ENCODE data around the gene SIAH1.

DNA sequence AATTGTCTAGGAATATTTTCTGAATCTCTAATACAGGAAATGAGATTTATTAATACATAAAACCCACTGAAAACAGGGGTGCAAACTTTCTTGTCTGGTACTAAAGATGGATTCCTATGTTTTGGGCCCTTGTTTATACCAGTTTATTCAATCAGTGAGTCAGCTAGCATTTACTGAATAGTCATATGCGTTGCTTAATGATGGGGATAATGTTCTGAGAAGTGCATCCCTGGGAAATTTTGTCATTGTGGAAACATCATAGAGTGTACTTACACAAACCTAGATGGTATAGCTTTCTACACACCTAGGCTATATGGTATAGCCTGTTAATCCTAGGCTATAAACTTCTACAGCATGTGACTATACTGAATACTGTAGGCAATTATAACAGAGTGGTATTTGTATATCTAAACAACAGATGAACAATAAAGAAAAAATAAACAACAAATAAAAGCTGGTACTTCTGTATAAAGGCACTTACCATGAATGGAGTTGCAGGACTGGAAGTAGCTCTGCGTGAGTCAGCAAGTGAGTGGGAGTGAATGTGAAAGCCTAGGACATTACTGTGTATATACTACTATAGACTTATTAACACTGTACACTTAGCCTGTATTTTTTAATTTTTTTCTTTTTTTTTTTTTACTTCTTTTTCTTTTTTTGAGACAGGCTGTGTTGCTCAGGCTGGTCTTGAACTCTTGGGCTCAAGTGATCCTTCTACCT is 63.7 kb downstream of the SIAH1 start:
- no peak for TF ChIP-seq CTCF (IDR thresholded peaks at IDR 0.05)
- no peak for TF ChIP-seq POLR2A (IDR thresholded peaks at IDR 0.05)
- no peak for TF ChIP-seq POLR2AphosphoS5 (IDR thresholded peaks at IDR 0.05)

Data from prostate gland (tissue), 2 donors.